ENCODE data around the gene NAGA. TPM values are rescaled to one million over a fixed set of nuclear protein-coding genes. Genes with fewer than 3 reads are reported as not detected.

Gene NAGA
- total RNA-seq, 1 donor from 2014 or later: 46.4 TPM

- no peak for DNase-seq (ENCODE audit: low read depth, low spot score)
Observed at GRCh38 chr22:42050641-42051180, 19.9 kb downstream of the NAGA start.

GRCh38 chr22:42041784-42042183 is 28.8 kb downstream of the NAGA start:
- no peak for DNase-seq (ENCODE audit: low read depth, low spot score)

GRCh38 chr22:42039271-42039670 is 31.3 kb downstream of the NAGA start:
- DNase-seq (ENCODE audit: low read depth, low spot score): no peak

GRCh38 chr22:42035256-42035655 is 35.4 kb downstream of the NAGA start:
- no peak for DNase-seq (ENCODE audit: low read depth, low spot score)

- DNase-seq (ENCODE audit: low read depth, low spot score): no peak
Observed at GRCh38 chr22:42033263-42034181, 37.1 kb downstream of the NAGA start.

- no peak for DNase-seq (ENCODE audit: low read depth, low spot score)
Observed at GRCh38 chr22:42026705-42027104, 43.9 kb downstream of the NAGA start.

GRCh38 chr22:42025421-42025820 is 45.2 kb downstream of the NAGA start:
- no peak for DNase-seq (ENCODE audit: low read depth, low spot score)

GRCh38 chr22:42022162-42022847 is 48.3 kb downstream of the NAGA start:
- DNase-seq (ENCODE audit: low read depth, low spot score): no peak

- no peak for DNase-seq (ENCODE audit: low read depth, low spot score)
Observed at GRCh38 chr22:42021571-42021970, 49.0 kb downstream of the NAGA start.

- no peak for DNase-seq (ENCODE audit: low read depth, low spot score)
Observed at GRCh38 chr22:42018224-42018623, 52.4 kb downstream of the NAGA start.

- DNase-seq (ENCODE audit: low read depth, low spot score): no peak
Observed at GRCh38 chr22:42016111-42016510, 54.5 kb downstream of the NAGA start.

- no peak for DNase-seq (ENCODE audit: low read depth, low spot score)
Observed at GRCh38 chr22:42013385-42013784, 57.2 kb downstream of the NAGA start.

- no peak for DNase-seq (ENCODE audit: low read depth, low spot score)
Observed at GRCh38 chr22:42010778-42011177, 59.8 kb downstream of the NAGA start.

Other genes with a start within 250 kb of the NAGA start
- 47.9 and 60.6 TPM in 2 replicates for gene SREBF2, start 237.7 kb downstream of the NAGA start, total RNA-seq
- not detected in 2 replicates for gene SHISA8, start 155.7 kb downstream of the NAGA start, total RNA-seq
- 0.13 TPM in 1 of 2 replicates, not detected in the other for gene TNFRSF13C, start 144.0 kb downstream of the NAGA start, total RNA-seq
- 22.1 and 35.4 TPM in 2 replicates for gene CENPM, start 123.7 kb downstream of the NAGA start, total RNA-seq
- gene SEPTIN3, start 101.4 kb downstream of the NAGA start, total RNA-seq: 0.07 TPM in 2 replicates
- 0.18 and 0.20 TPM in 2 replicates for gene WBP2NL, start 72.0 kb downstream of the NAGA start, total RNA-seq
- 17.5 and 25.4 TPM in 2 replicates for gene PHETA2, start 3.4 kb upstream of the NAGA start, total RNA-seq
- 10.8 and 14.5 TPM in 2 replicates for gene SMDT1, start 8.9 kb upstream of the NAGA start, total RNA-seq
- 61.7 and 65.9 TPM in 2 replicates for gene NDUFA6, start 20.0 kb upstream of the NAGA start, total RNA-seq
- 0.13 and 0.14 TPM in 2 replicates for gene CYP2D6, start 60.0 kb upstream of the NAGA start, total RNA-seq
- gene TCF20, start 199.8 kb upstream of the NAGA start, total RNA-seq: 21.9 and 23.3 TPM in 2 replicates